HCT116 (cell line): ENCODE results near the gene UFSP2. TPM values are rescaled to one million over a fixed set of nuclear protein-coding genes. Genes with fewer than 3 reads are reported as not detected.

Experiments used
- ATAC-seq: fragments of 200-7000 bp; cut with Tn5 transposase; 2 replicates; pipeline ENCODE4 v1.9.1; 2020; ENCODE audit warnings: mild to moderate bottlenecking, moderate library complexity
- BruUV-seq: library from RNA; stranded (reverse); fragments of 400-500 nt; replicated peaks from 2 replicates; lab custom pipeline; 2021; lab: Mats Ljungman, UMichigan
- CTCF ChIA-PET: fragments of 300-600 bp; sonication (Branson Sonifier 250); formaldehyde crosslinking; loops from one replicate; lab custom pipeline; 2021; ENCODE audit warnings: antibody characterized with exemption; lab: Charles Lee
- POLR2A ChIA-PET: fragments of 300-600, 350-600 bp; sonication (Branson Sonifier 250); formaldehyde crosslinking; loops from one replicate; lab custom pipeline; 2021; ENCODE audit warnings: antibody characterized with exemption; lab: Charles Lee
- RAD21 ChIA-PET, 2 experiments: fragments of 300-600 bp; sonication (Branson Sonifier 250); formaldehyde crosslinking; loops; one replicate each; lab custom pipeline; 2023; ENCODE audit warnings: low total read pairs in 2 of 2; ENCODE audit not compliant: uncharacterized antibody in 2 of 2, unreplicated experiment in 2 of 2, low non-redundant PET in 1 of 2; lab: Charles Lee
- DNase-seq: peaks from one replicate; pipeline ENCODE4 v3.0.0-alpha.2; 2010; ENCODE audit warnings: low read depth, low spot score
- H2AFZ ChIP-seq: fragments of 200-600 bp; shearing (Covaris generic), sonication (generic); 2 replicates; pipeline ENCODE4 v1.6.1; 2017; ENCODE audit warnings: low read depth, mixed run types, mixed read lengths, antibody characterized with exemption, low read length; ENCODE audit not compliant: poor library complexity, severe bottlenecking
- H3K27ac ChIP-seq: 2 replicates; pipeline ENCODE4 v1.5.1; 2012; ENCODE audit warnings: low read depth, low read length
- H3K27me3 ChIP-seq: fragments of 200-600 bp; sonication (generic); 2 replicates; pipeline ENCODE4 v1.6.1; 2016; ENCODE audit warnings: mixed run types, low read length, mixed read lengths; ENCODE audit not compliant: insufficient read depth
- H3K36me3 ChIP-seq, 2 experiments: fragments of 200-500 bp in 1 of 2; fragments of 200-600 bp in 1 of 2; sonication (Bioruptor generic) in 1 of 2; sonication (generic) in 1 of 2; 2 replicates each; pipeline versions ENCODE4 v1.5.1 to v1.6.1; 2014 to 2016; ENCODE audit warnings: low read length in 2 of 2, inconsistent platforms in 1 of 2, mixed read lengths in 1 of 2, mixed run types in 1 of 2; ENCODE audit not compliant: insufficient read depth in 2 of 2, control insufficient read depth in 1 of 2
- H3K4me1 ChIP-seq, 2 experiments: fragments of 200-600 bp in 1 of 2; sonication (generic) in 1 of 2; 2 replicates each; pipeline versions ENCODE4 v1.5.1 to v1.6.1; 2012 to 2017; ENCODE audit warnings: low read length in 2 of 2, inconsistent platforms in 1 of 2, mild to moderate bottlenecking in 1 of 2, mixed read lengths in 1 of 2, mixed run types in 1 of 2, moderate library complexity in 1 of 2; ENCODE audit not compliant: insufficient read depth in 2 of 2, control insufficient read depth in 1 of 2
- H3K4me2 ChIP-seq: fragments of 200-600 bp; sonication (generic); 2 replicates; pipeline ENCODE4 v1.6.1; 2017; ENCODE audit warnings: mixed run types, low read length, mixed read lengths
- H3K4me3 ChIP-seq, 2 experiments: fragments of 200-600 bp in 1 of 2; sonication (generic) in 1 of 2; replicated peaks in 1 of 2; 2 replicates each; pipeline ENCODE4 v1.5.1; 2011 to 2016; ENCODE audit warnings: low read length in 2 of 2, control low read depth in 1 of 2, low read depth in 1 of 2, mild to moderate bottlenecking in 1 of 2, mixed read lengths in 1 of 2, mixed run types in 1 of 2
- H3K79me2 ChIP-seq: fragments of 200-600 bp; sonication (generic); 2 replicates; pipeline ENCODE4 v1.6.1; 2017; ENCODE audit warnings: mild to moderate bottlenecking, mixed run types, low read length, moderate library complexity, mixed read lengths; ENCODE audit not compliant: insufficient read depth
- H3K9ac ChIP-seq: fragments of 200-600 bp; sonication (generic); 2 replicates; pipeline ENCODE4 v1.6.1; 2016; ENCODE audit warnings: low read length, mixed read lengths
- H3K9me2 ChIP-seq: fragments of 200-600 bp; sonication (generic), shearing (Covaris generic); 2 replicates; pipeline ENCODE4 v1.6.1; 2017; ENCODE audit warnings: mixed run types, mild to moderate bottlenecking, moderate library complexity; ENCODE audit not compliant: insufficient read depth
- H3K9me3 ChIP-seq, 2 experiments: fragments of 200-500 bp in 1 of 2; fragments of 200-600 bp in 1 of 2; sonication (Bioruptor generic) in 1 of 2; sonication (generic) in 1 of 2; 2 replicates each; pipeline ENCODE4 v1.6.1; 2014 to 2017; ENCODE audit warnings: low read length in 2 of 2, mixed read lengths in 2 of 2, inconsistent platforms in 1 of 2, low read depth in 1 of 2, mild to moderate bottlenecking in 1 of 2, mixed run types in 1 of 2, moderate library complexity in 1 of 2; ENCODE audit not compliant: control insufficient read depth in 1 of 2, insufficient read depth in 1 of 2
- H4K20me1 ChIP-seq: fragments of 200-600 bp; sonication (generic), shearing (Covaris generic); 2 replicates; pipeline ENCODE4 v1.6.1; 2017; ENCODE audit warnings: mixed run types, mild to moderate bottlenecking, moderate library complexity; ENCODE audit not compliant: insufficient read depth
- CEBPB ChIP-seq: IDR thresholded peaks from 2 replicates; pipeline ENCODE4 v1.6.1; 2012; ENCODE audit warnings: low read depth
- ELF1 ChIP-seq: IDR thresholded peaks from 2 replicates; pipeline ENCODE4 v1.6.1; 2012; ENCODE audit warnings: low read depth, borderline replicate concordance
- POLR2AphosphoS5 ChIP-seq: IDR thresholded peaks from 2 replicates; pipeline ENCODE4 v1.6.1; 2011; ENCODE audit warnings: mild to moderate bottlenecking, low read depth, low read length, moderate library complexity
- RAD21 ChIP-seq: IDR thresholded peaks from 2 replicates; pipeline ENCODE4 v1.6.1; 2012; ENCODE audit warnings: low read depth, mild to moderate bottlenecking
- SIN3A ChIP-seq: IDR thresholded peaks from 2 replicates; pipeline ENCODE4 v1.6.1; 2012; ENCODE audit warnings: low read depth
- SP1 ChIP-seq: IDR thresholded peaks from 2 replicates; pipeline ENCODE4 v1.6.1; 2012; ENCODE audit warnings: low read depth
- YY1 ChIP-seq: IDR thresholded peaks from 2 replicates; pipeline ENCODE4 v1.6.1; 2011; ENCODE audit warnings: low read length, low read depth, moderate library complexity, mild to moderate bottlenecking; ENCODE audit not compliant: insufficient replicate concordance; ENCODE audit errors: extremely low read depth
- intact Hi-C: fragments of 100-400 bp; cut with micrococcal nuclease; formaldehyde crosslinking; loops from 2 replicates; pipeline ENCODE4 v1.10.0; 2022
- total RNA-seq: library from RNA; stranded (reverse); gene quantifications from one replicate; pipeline ENCODE4 v1.2.1, GENCODE V29; 2021; ENCODE audit not compliant: unreplicated experiment
- TF ChIP-seq, protein P1 (sequence below), 3 experiments: fragments of 200-600 bp in 1 of 3; sonication (generic) in 1 of 3; IDR thresholded peaks in 2 of 3; conservative IDR thresholded peaks in 1 of 3; 2 replicates each; pipeline ENCODE4 v1.5.1; 2012 to 2017; ENCODE audit warnings: low read depth in 2 of 3, low read length in 2 of 3, antibody characterized with exemption in 1 of 3, borderline replicate concordance in 1 of 3, control low read depth in 1 of 3, mild to moderate bottlenecking in 1 of 3, mixed read lengths in 1 of 3, mixed run types in 1 of 3, moderate library complexity in 1 of 3; ENCODE audit not compliant: insufficient read depth in 1 of 3
- TF ChIP-seq, protein P2 (sequence below): IDR thresholded peaks from 2 replicates; pipeline ENCODE4 v1.6.1; 2012

UFSP2 gene
- total RNA-seq, 1 experiment from 2014 or later, result 29.4 TPM

DNA sequence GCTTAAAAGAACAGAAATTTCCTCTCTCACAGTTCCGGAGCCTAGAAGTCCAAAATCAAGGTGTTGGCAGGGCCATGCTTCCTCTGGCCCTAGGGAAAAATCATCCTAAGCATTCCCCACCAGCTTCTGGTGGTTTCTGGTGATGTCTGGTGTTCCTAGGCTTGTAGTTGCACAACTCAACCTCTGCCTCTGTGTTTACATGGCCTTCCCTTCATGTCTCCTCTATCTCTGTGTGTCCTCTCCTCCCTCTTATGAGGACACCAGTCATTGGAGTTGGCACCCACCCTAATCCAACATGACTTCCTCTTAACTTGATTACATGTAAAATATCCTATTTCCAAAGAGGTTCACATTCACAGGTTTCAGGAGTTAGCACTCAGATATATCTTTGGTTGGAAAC is 45.4 kb downstream of the UFSP2 start (continued):
- TF ChIP-seq, protein P1, sequence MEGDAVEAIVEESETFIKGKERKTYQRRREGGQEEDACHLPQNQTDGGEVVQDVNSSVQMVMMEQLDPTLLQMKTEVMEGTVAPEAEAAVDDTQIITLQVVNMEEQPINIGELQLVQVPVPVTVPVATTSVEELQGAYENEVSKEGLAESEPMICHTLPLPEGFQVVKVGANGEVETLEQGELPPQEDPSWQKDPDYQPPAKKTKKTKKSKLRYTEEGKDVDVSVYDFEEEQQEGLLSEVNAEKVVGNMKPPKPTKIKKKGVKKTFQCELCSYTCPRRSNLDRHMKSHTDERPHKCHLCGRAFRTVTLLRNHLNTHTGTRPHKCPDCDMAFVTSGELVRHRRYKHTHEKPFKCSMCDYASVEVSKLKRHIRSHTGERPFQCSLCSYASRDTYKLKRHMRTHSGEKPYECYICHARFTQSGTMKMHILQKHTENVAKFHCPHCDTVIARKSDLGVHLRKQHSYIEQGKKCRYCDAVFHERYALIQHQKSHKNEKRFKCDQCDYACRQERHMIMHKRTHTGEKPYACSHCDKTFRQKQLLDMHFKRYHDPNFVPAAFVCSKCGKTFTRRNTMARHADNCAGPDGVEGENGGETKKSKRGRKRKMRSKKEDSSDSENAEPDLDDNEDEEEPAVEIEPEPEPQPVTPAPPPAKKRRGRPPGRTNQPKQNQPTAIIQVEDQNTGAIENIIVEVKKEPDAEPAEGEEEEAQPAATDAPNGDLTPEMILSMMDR (IDR thresholded peaks at IDR 0.05 in 2 of 3, conservative IDR thresholded peaks at IDR 0.05 in 1 of 3; ENCODE audit: borderline replicate concordance in 1 of 3, insufficient read depth in 1 of 3, low read depth in 2 of 3, low read length in 2 of 3), result no peak
- TF ChIP-seq ELF1, result no peak
- no peak for TF ChIP-seq SP1
- no peak for TF ChIP-seq POLR2AphosphoS5
- TF ChIP-seq CEBPB, result no peak
- no peak for TF ChIP-seq YY1
- TF ChIP-seq, protein P2, sequence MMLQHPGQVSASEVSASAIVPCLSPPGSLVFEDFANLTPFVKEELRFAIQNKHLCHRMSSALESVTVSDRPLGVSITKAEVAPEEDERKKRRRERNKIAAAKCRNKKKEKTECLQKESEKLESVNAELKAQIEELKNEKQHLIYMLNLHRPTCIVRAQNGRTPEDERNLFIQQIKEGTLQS, result no peak
- no peak for TF ChIP-seq SIN3A

DNA sequence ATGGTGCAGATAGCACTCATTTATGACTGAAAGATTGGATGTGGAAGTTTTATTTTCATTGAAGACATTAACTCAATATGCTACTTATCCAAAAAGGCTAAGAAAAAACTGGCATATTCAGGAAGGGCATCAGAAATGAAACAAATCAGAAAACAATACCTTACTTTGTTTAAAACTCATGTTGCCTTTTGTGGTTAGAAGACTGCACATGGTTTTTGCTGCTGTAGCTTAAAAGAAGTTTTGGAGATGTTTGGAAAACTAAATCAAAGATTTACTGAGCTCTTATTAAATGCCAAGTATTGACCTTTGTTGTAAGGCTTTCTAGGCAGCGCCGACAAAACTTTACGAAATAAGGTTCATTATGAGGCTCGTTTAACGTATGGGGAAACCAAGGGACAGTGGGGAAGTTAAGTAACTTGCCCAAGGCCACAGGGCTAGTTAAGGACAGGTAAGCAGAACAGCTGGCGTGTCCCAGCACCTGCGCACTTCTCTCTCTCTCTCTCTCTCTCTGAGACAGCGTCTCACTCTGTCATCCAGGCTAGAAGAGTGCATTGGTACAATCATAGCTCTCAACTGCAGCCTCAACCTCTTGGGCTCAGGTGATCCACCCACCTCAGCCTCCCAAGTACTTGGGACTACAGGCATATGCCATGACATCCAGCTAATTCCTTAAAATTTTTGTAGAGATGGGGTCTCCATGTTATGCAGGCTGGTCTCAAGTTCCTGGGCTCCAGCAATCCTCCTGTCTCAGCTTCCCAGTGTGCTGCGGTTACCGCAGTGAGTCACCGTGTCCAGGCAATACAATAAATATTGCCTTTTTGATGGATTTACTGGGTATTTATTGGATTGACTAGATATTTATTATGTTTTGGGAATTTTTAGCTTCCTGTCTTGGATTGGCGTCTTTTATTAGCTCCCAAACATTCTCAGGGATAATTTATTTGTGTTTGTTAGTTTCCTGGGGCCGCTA is 46.2 kb downstream of the UFSP2 start:
- H3K9me2 ChIP-seq, result no peaks in the 10 kb centered on the region
- intact Hi-C loops, result no loop called here
- no peaks in the 10 kb centered on the region for H4K20me1 ChIP-seq
- H3K79me2 ChIP-seq, result no peaks in the 10 kb centered on the region
- no peak for ATAC-seq
- H3K36me3 ChIP-seq, result no peaks in the 10 kb centered on the region
- no peak overlapping the region for H3K4me2 ChIP-seq
- H2AFZ ChIP-seq, result no peak overlapping the region
- H3K9me3 ChIP-seq, result no peaks in the 10 kb centered on the region
- DNase-seq, result no peak
- no peaks in the 10 kb centered on the region for H3K27me3 ChIP-seq
- no peak overlapping the region for H3K4me3 ChIP-seq
- ChIA-PET CTCF (no interaction called here), POLR2A (interaction anchor here (0.6 kb wide), 1 partner anchor 17 kb away, joined by 4 read pairs; no protein-coding TSS in a partner anchor)
- no TSS peak for BruUV-seq
- TF ChIP-seq, protein P2, result no peak
- TF ChIP-seq RAD21, result no peak
- TF ChIP-seq, all 23 proteins: peak for 0
- Histone ChIP-seq H3K4me1 (peaks cover 5 to 7% of the 10 kb centered on the region in 2 experiments; a peak in 2 of 4 replicates), H3K9ac (no peak overlapping the region), H3K27ac (no peak overlapping the region)
- RAD21 ChIA-PET, result no interaction called here
